SK-N-SH (cell line): ENCODE results near the gene DDX21. TPM values are rescaled to one million over a fixed set of nuclear protein-coding genes. Genes with fewer than 3 reads are reported as not detected.

Experiments
- CTCF ChIA-PET: fragments of 300-600, 350-600 bp; formaldehyde crosslinking; extraction: SDS; loops from one replicate; lab custom pipeline; 2021; lab: Yijun Ruan, JAX
- POLR2A ChIA-PET: fragments of 350-600 bp; sonication (Branson Sonifier 250); formaldehyde crosslinking; extraction: SDS; loops from one replicate; lab custom pipeline; 2020; ENCODE audit warnings: antibody characterized with exemption, inconsistent platforms; lab: Yijun Ruan, JAX
- DNase-seq: peaks from one replicate; pipeline ENCODE4 v3.0.0; 2012
- H2AFZ ChIP-seq: fragments of 200-600 bp; sonication (generic); 2 replicates; pipeline ENCODE4 v1.8.1; 2016; ENCODE audit warnings: antibody characterized with exemption, mild to moderate bottlenecking, low read depth
- H3F3A ChIP-seq: fragments of 200-600 bp; sonication (generic); replicated peaks from 2 replicates; pipeline ENCODE3; 2016; ENCODE audit warnings: antibody characterized with exemption, mild to moderate bottlenecking; ENCODE audit not compliant: insufficient read depth
- H3K27ac ChIP-seq, 2 experiments: fragments of 200-500 bp in 1 of 2; fragments of 200-600 bp in 1 of 2; sonication (Bioruptor generic) in 1 of 2; sonication (generic), shearing (Covaris generic) in 1 of 2; 2 replicates each; pipeline versions ENCODE4 v1.5.1 to v1.6.1; 2014 to 2016; ENCODE audit warnings: low read depth in 2 of 2, inconsistent platforms in 1 of 2, low read length in 1 of 2, mild to moderate bottlenecking in 1 of 2, mixed read lengths in 1 of 2
- H3K27me3 ChIP-seq: fragments of 200-600 bp; sonication (generic), shearing (Covaris generic); 2 replicates; pipeline ENCODE4 v1.6.1; 2016; ENCODE audit warnings: mixed run types; ENCODE audit not compliant: insufficient read depth
- H3K36me3 ChIP-seq, 2 experiments: fragments of 200-500 bp in 1 of 2; fragments of 200-600 bp in 1 of 2; sonication (Bioruptor generic) in 1 of 2; sonication (generic) in 1 of 2; replicated peaks in 1 of 2; 2 replicates each; pipeline versions ENCODE3 to v1.5.1; 2014 to 2016; ENCODE audit warnings: low read length in 1 of 2, mild to moderate bottlenecking in 1 of 2; ENCODE audit not compliant: insufficient read depth in 2 of 2, control insufficient read depth in 1 of 2
- H3K4me1 ChIP-seq, 2 experiments: fragments of 200-500 bp in 1 of 2; fragments of 200-600 bp in 1 of 2; sonication (Bioruptor generic) in 1 of 2; sonication (generic), shearing (Covaris generic) in 1 of 2; 2 replicates each; pipeline versions ENCODE4 v1.5.1 to v1.6.1; 2014 to 2016; ENCODE audit warnings: low read depth in 1 of 2, low read length in 1 of 2, mixed run types in 1 of 2; ENCODE audit not compliant: insufficient read depth in 2 of 2, control insufficient read depth in 1 of 2
- H3K4me2 ChIP-seq: fragments of 200-600 bp; sonication (generic), shearing (Covaris generic); 2 replicates; pipeline ENCODE4 v1.6.1; 2017; ENCODE audit warnings: mixed run types
- H3K4me3 ChIP-seq, 2 experiments: fragments of 200-500 bp in 1 of 2; fragments of 200-600 bp in 1 of 2; sonication (Bioruptor generic) in 1 of 2; sonication (generic), shearing (Covaris generic) in 1 of 2; 2 replicates each; pipeline versions ENCODE4 v1.5.1 to v1.8.1; 2014 to 2016; ENCODE audit warnings: low read depth in 2 of 2, inconsistent platforms in 1 of 2, low read length in 1 of 2, mild to moderate bottlenecking in 1 of 2, mixed read lengths in 1 of 2, moderate library complexity in 1 of 2
- H3K79me2 ChIP-seq: fragments of 200-600 bp; sonication (generic); 2 replicates; pipeline ENCODE4 v1.8.1; 2017; ENCODE audit warnings: mild to moderate bottlenecking; ENCODE audit not compliant: insufficient read depth
- H3K9ac ChIP-seq: fragments of 200-600 bp; sonication (generic); 2 replicates; pipeline ENCODE4 v1.6.1; 2017; ENCODE audit warnings: mixed run types
- H3K9me2 ChIP-seq: fragments of 200-600 bp; sonication (generic); 2 replicates; pipeline ENCODE4 v1.6.1; 2017; ENCODE audit warnings: mixed run types
- H3K9me3 ChIP-seq: fragments of 200-600 bp; sonication (generic); 2 replicates; pipeline ENCODE4 v1.6.1; 2017; ENCODE audit warnings: mixed run types, mild to moderate bottlenecking, moderate library complexity
- H4K20me1 ChIP-seq: fragments of 200-600 bp; sonication (generic); 2 replicates; pipeline ENCODE4 v1.6.1; 2017; ENCODE audit warnings: mild to moderate bottlenecking, mixed run types; ENCODE audit not compliant: insufficient read depth
- CTCF ChIP-seq: fragments of 200-600 bp; sonication (generic); IDR thresholded peaks from 2 replicates; pipeline ENCODE4 v1.6.1; 2017; ENCODE audit warnings: antibody characterized with exemption, mild to moderate bottlenecking, moderate library complexity
- ELF1 ChIP-seq: IDR thresholded peaks from 2 replicates; pipeline ENCODE4 v1.4.0; 2012
- EP300 ChIP-seq, 2 experiments: IDR thresholded peaks; 2 replicates each; pipeline versions ENCODE4 v1.4.0 to v1.6.1; 2012; ENCODE audit warnings: borderline replicate concordance in 1 of 2, low read depth in 1 of 2, low read length in 1 of 2
- EZH2phosphoT487 ChIP-seq: fragments of 200-600 bp; sonication (generic); IDR thresholded peaks from 2 replicates; pipeline ENCODE4 v1.6.1; 2017; ENCODE audit warnings: low read depth, mixed run types, mild to moderate bottlenecking, antibody characterized with exemption, moderate library complexity, borderline replicate concordance
- FOXJ3 ChIP-seq: sonication (generic); formaldehyde crosslinking; IDR thresholded peaks from 2 replicates; pipeline ENCODE4 v1.5.1; 2020; ENCODE audit warnings: mild to moderate bottlenecking, missing genetic modification reagents
- FOXM1 ChIP-seq: IDR thresholded peaks from 2 replicates; pipeline ENCODE4 v1.4.0; 2012; ENCODE audit warnings: low read depth, mild to moderate bottlenecking
- GATA2 ChIP-seq: sonication (generic); formaldehyde crosslinking; IDR thresholded peaks from 2 replicates; pipeline ENCODE4 v1.5.0; 2020; ENCODE audit warnings: mild to moderate bottlenecking, missing genetic modification reagents
- IRF3 ChIP-seq: fragments of 150-350 bp; IDR thresholded peaks from 2 replicates; pipeline ENCODE4 v1.6.1; 2016; ENCODE audit warnings: mild to moderate bottlenecking, low read depth, low read length
- JUND ChIP-seq: IDR thresholded peaks from 2 replicates; pipeline ENCODE4 v1.4.0; 2012
- MEF2A ChIP-seq: IDR thresholded peaks from 2 replicates; pipeline ENCODE4 v1.4.0; 2012; ENCODE audit warnings: low read depth, borderline replicate concordance
- NFIC ChIP-seq: IDR thresholded peaks from 2 replicates; pipeline ENCODE4 v1.4.0; 2012; ENCODE audit warnings: borderline replicate concordance
- NRF1 ChIP-seq: IDR thresholded peaks from 2 replicates; pipeline ENCODE4 v1.6.1; 2012; ENCODE audit warnings: low read depth, mild to moderate bottlenecking, low read length
- POLR2AphosphoS5 ChIP-seq: IDR thresholded peaks from 2 replicates; pipeline ENCODE4 v1.6.1; 2012; ENCODE audit warnings: low read depth, low read length
- RAD21 ChIP-seq: IDR thresholded peaks from 2 replicates; pipeline ENCODE4 v1.6.1; 2012; ENCODE audit warnings: mild to moderate bottlenecking, low read length
- RCOR1 ChIP-seq: fragments of 150-350 bp; IDR thresholded peaks from 2 replicates; pipeline ENCODE4 v1.6.1; 2017; ENCODE audit warnings: antibody characterized with exemption, low read length
- SMC3 ChIP-seq: IDR thresholded peaks from 2 replicates; pipeline ENCODE4 v1.6.1; 2012; ENCODE audit warnings: low read depth, low read length, improper control_type of control experiment
- TAF1 ChIP-seq: IDR thresholded peaks from 2 replicates; pipeline ENCODE4 v1.6.1; 2012; ENCODE audit warnings: low read depth, mild to moderate bottlenecking, low read length, moderate library complexity, borderline replicate concordance
- TCF12 ChIP-seq: IDR thresholded peaks from 2 replicates; pipeline ENCODE4 v1.4.0; 2012
- USF1 ChIP-seq: IDR thresholded peaks from 2 replicates; pipeline ENCODE4 v1.4.0; 2012; ENCODE audit warnings: low read depth, borderline replicate concordance
- ZBTB33 ChIP-seq: IDR thresholded peaks from 2 replicates; pipeline ENCODE4 v1.4.0; 2012; ENCODE audit warnings: low read depth, borderline replicate concordance
- polyA plus RNA-seq, 3 experiments: library from polyadenylated mRNA; depleted of rRNA; stranded (reverse); fragments of >200 nt; gene quantifications; 2 replicates each; pipeline ENCODE4 v1.2.3, GENCODE V29; 2012
- TF ChIP-seq, protein P1 (sequence below): fragments of 150-350 bp; IDR thresholded peaks from 2 replicates; pipeline ENCODE4 v1.6.1; 2017; ENCODE audit warnings: antibody characterized with exemption, low read length, low read depth, borderline replicate concordance
- TF ChIP-seq, protein P2 (sequence below): IDR thresholded peaks from 2 replicates; pipeline ENCODE4; 2012

The DDX21 gene
- polyA plus RNA-seq, 1 of the 3 experiments (the other 2 are of a cell fraction): 40.1 TPM

- TF ChIP-seq, protein P1, sequence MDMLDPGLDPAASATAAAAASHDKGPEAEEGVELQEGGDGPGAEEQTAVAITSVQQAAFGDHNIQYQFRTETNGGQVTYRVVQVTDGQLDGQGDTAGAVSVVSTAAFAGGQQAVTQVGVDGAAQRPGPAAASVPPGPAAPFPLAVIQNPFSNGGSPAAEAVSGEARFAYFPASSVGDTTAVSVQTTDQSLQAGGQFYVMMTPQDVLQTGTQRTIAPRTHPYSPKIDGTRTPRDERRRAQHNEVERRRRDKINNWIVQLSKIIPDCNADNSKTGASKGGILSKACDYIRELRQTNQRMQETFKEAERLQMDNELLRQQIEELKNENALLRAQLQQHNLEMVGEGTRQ: no peak
- peak; percentile 98 for TF ChIP-seq ELF1
- TF ChIP-seq NFIC: no peak
- peak; percentile 76 for TF ChIP-seq CTCF
- TF ChIP-seq TAF1: peak; percentile 70; the same call in 1 of the 2 replicates
- TF ChIP-seq IRF3: no peak
- TF ChIP-seq FOXM1: no peak
- no peak for TF ChIP-seq JUND
- no peak for TF ChIP-seq SMC3
These were observed at the start of gene DDX21 (continued) for GRCh38 chr10:68955832-68956532.

- DNase-seq: no peak
- H3F3A ChIP-seq: peaks cover 10% of the 10 kb centered on the region
- no peaks in the 10 kb centered on the region for H3K9me3 ChIP-seq
- no peaks in the 10 kb centered on the region for H3K4me1 ChIP-seq
- no peaks in the 10 kb centered on the region for H3K9me2 ChIP-seq
- no peak overlapping the region for H3K9ac ChIP-seq
- no peak overlapping the region for H3K4me3 ChIP-seq
- H3K27ac ChIP-seq: no peak overlapping the region
- H2AFZ ChIP-seq: no peak overlapping the region
- no peaks in the 10 kb centered on the region for H4K20me1 ChIP-seq
- ChIA-PET CTCF (no interaction called here), POLR2A (no interaction called here)
- H3K4me2 ChIP-seq: no peak overlapping the region
- H3K36me3 ChIP-seq: peaks cover 15 to 44% of the 10 kb centered on the region in 2 experiments
- peaks cover 40% of the 10 kb centered on the region for H3K79me2 ChIP-seq
- no peaks in the 10 kb centered on the region for H3K27me3 ChIP-seq
- TF ChIP-seq EP300 (IDR thresholded peaks at IDR 0.05; ENCODE audit: borderline replicate concordance in 1 of 2, low read depth in 1 of 2, low read length in 1 of 2): no peak
- TF ChIP-seq RAD21: no peak
- no peak for TF ChIP-seq NRF1
- no peak for TF ChIP-seq CTCF
- no peak for TF ChIP-seq ZBTB33
- TF ChIP-seq RCOR1: no peak
- no peak for TF ChIP-seq TCF12
- TF ChIP-seq GATA2 (CRISPR knock-in tag): no peak
- TF ChIP-seq MEF2A: no peak
- no peak for TF ChIP-seq FOXJ3 (CRISPR knock-in tag)
- TF ChIP-seq, protein P2, sequence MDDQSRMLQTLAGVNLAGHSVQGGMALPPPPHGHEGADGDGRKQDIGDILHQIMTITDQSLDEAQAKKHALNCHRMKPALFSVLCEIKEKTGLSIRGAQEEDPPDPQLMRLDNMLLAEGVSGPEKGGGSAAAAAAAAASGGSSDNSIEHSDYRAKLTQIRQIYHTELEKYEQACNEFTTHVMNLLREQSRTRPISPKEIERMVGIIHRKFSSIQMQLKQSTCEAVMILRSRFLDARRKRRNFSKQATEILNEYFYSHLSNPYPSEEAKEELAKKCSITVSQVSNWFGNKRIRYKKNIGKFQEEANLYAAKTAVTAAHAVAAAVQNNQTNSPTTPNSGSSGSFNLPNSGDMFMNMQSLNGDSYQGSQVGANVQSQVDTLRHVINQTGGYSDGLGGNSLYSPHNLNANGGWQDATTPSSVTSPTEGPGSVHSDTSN: no peak
- TF ChIP-seq USF1: no peak
- no peak for TF ChIP-seq POLR2AphosphoS5
- TF ChIP-seq EZH2phosphoT487: no peak
- no peak for TF ChIP-seq SMC3
- no peak for TF ChIP-seq NFIC
- TF ChIP-seq JUND: no peak
These were observed 31.4 kb upstream of the DDX21 start for GRCh38 chr10:68924593-68924992.
